Lung (tissue), 12 donors: ENCODE measurements around the gene PLET1. TPM values are rescaled to one million over a fixed set of nuclear protein-coding genes. Genes with fewer than 3 reads are reported as not detected.

ENCODE experiments used
- ATAC-seq: fragments of 200-7000 bp; cut with Tn5 transposase; one replicate; pipeline ENCODE4 v1.9.1; 2020; ENCODE audit warnings: moderate number of reproducible peaks; ENCODE audit not compliant: insufficient read depth, low FRiP score
- DNase-seq, 3 donors: peaks; one replicate each; pipeline ENCODE4 v3.0.0-alpha.2; 2013 to 2017
- H3K27ac ChIP-seq, 2 donors: one replicate each; pipeline ENCODE4 v1.5.1; 2013; ENCODE audit warnings: mild to moderate bottlenecking in 2 of 2, moderate library complexity in 2 of 2, control low read depth in 1 of 2, inconsistent platforms in 1 of 2, low read depth in 1 of 2, low read length in 1 of 2
- H3K27me3 ChIP-seq, 3 donors: one replicate each; pipeline ENCODE4 v1.5.1; 2013; ENCODE audit warnings: low read length in 2 of 3; ENCODE audit not compliant: control insufficient read depth in 3 of 3, insufficient read depth in 3 of 3
- H3K36me3 ChIP-seq, 4 donors: one replicate each; pipeline ENCODE4 v1.5.1; 2013; ENCODE audit warnings: low read length in 4 of 4, mild to moderate bottlenecking in 1 of 4, moderate library complexity in 1 of 4; ENCODE audit not compliant: control insufficient read depth in 4 of 4, insufficient read depth in 4 of 4
- H3K4me1 ChIP-seq, 5 donors: one replicate each; pipeline ENCODE4 v1.5.1; 2013; ENCODE audit warnings: low read length in 5 of 5, mild to moderate bottlenecking in 2 of 5, moderate library complexity in 1 of 5; ENCODE audit not compliant: control insufficient read depth in 5 of 5, insufficient read depth in 5 of 5
- H3K4me3 ChIP-seq: one replicate; pipeline ENCODE4 v1.5.1; 2013; ENCODE audit warnings: mild to moderate bottlenecking, control low read depth, moderate library complexity
- H3K9ac ChIP-seq, 2 donors: one replicate each; pipeline ENCODE4 v1.5.1; 2013; ENCODE audit warnings: low read length in 2 of 2, control low read depth in 1 of 2; ENCODE audit not compliant: insufficient read depth in 1 of 2
- H3K9me3 ChIP-seq, 4 donors: one replicate each; pipeline ENCODE4 v1.5.1; 2013; ENCODE audit warnings: low read length in 3 of 4, mild to moderate bottlenecking in 1 of 4, moderate library complexity in 1 of 4; ENCODE audit not compliant: control insufficient read depth in 4 of 4, insufficient read depth in 3 of 4
- CTCF ChIP-seq: IDR thresholded peaks from 2 replicates; pipeline ENCODE4 v1.5.1; 2012; ENCODE audit warnings: mild to moderate bottlenecking; ENCODE audit errors: control extremely low read depth, extremely low read depth
- WGBS, 2 donors: extraction: QIAGEN DNeasy Blood & Tissue Kit; methylation state at CpG; one replicate each; pipeline ENCODE4 v1.1.7; 2013; 5-methylcytosine and 5-hydroxymethylcytosine counted together
- polyA plus RNA-seq, 2 donors: library from polyadenylated mRNA; stranded (reverse); fragments of 200-250 nt; gene quantifications; one replicate each; pipeline ENCODE4 v1.2.1, GENCODE V29; 2013
- total RNA-seq, 2 donors: library from RNA; depleted of rRNA in 1 of 2; stranded (reverse); fragments of >200 nt in 1 of 2; gene quantifications; one replicate each; pipeline ENCODE4 v1.2.1, GENCODE V29; 2014 to 2021
- donor health status: control.
- donor health status: control.
- donor health status: Bipolar disorder and iron deficiency.
- donor health status: healthy.
- donor health status: DM: yes; HTN: yes; CAD: no.

PLET1 gene
- total and polyA plus RNA-seq, 4 donors = not detected

GRCh38 chr11:112274007-112274783, 13.5 kb upstream of the PLET1 start:
- H3K27ac ChIP-seq = no peak overlapping the region
- ATAC-seq (no peak), DNase-seq (no peak)
- H3K9ac ChIP-seq = no peak overlapping the region
- H3K4me1 ChIP-seq = no peaks in the 10 kb centered on the region
- no peaks in the 10 kb centered on the region for H3K9me3 ChIP-seq
- peaks cover 0 to 2% (median 0%) of the 10 kb centered on the region in 4 donors for H3K36me3 ChIP-seq
- no peak overlapping the region for H3K4me3 ChIP-seq
- WGBS, 2 donors = 92 to 95% methylated on average over 7 of the region's 7 CpGs
- TF ChIP-seq CTCF = no peak
- no peaks in the 10 kb centered on the region for H3K27me3 ChIP-seq

- Histone ChIP-seq H3K9me3 (no peaks in the 10 kb centered on the region), H3K36me3 (peaks cover 0 to 2% (median 0%) of the 10 kb centered on the region in 4 donors), H3K9ac (no peak overlapping the region), H3K27me3 (no peaks in the 10 kb centered on the region), H3K27ac (no peak overlapping the region), H3K4me1 (no peaks in the 10 kb centered on the region), H3K4me3 (no peak overlapping the region)
- DNase-seq (no peak), ATAC-seq (no peak)
- TF ChIP-seq CTCF = no peak
- WGBS, 2 donors = 91 to 100% methylated on average over 1 of the region's 1 CpG
Measured at GRCh38 chr11:112273066-112273465, 12.4 kb upstream of the PLET1 start.

- Histone ChIP-seq H3K4me3 (no peak overlapping the region), H3K9me3 (no peaks in the 10 kb centered on the region), H3K36me3 (peaks cover 0 to 2% (median 0%) of the 10 kb centered on the region in 4 donors), H3K9ac (no peak overlapping the region), H3K4me1 (no peaks in the 10 kb centered on the region), H3K27me3 (no peaks in the 10 kb centered on the region), H3K27ac (no peak overlapping the region)
- 85 to 89% methylated on average over 4 of the region's 4 CpGs for WGBS, 2 donors
- ATAC-seq (no peak), DNase-seq (no peak)
- TF ChIP-seq CTCF = no peak
Measured at GRCh38 chr11:112271242-112271641, 10.6 kb upstream of the PLET1 start.
